NCI-H187 treated with DMSO at 0.1 percent for 48 hours (cell line): ENCODE measurements around the gene MTUS2.

Experiments
- DNase-seq: peaks from one replicate; lab custom pipeline; 2025; lab: John Stamatoyannopoulos, UW

Gene MTUS2

DNA sequence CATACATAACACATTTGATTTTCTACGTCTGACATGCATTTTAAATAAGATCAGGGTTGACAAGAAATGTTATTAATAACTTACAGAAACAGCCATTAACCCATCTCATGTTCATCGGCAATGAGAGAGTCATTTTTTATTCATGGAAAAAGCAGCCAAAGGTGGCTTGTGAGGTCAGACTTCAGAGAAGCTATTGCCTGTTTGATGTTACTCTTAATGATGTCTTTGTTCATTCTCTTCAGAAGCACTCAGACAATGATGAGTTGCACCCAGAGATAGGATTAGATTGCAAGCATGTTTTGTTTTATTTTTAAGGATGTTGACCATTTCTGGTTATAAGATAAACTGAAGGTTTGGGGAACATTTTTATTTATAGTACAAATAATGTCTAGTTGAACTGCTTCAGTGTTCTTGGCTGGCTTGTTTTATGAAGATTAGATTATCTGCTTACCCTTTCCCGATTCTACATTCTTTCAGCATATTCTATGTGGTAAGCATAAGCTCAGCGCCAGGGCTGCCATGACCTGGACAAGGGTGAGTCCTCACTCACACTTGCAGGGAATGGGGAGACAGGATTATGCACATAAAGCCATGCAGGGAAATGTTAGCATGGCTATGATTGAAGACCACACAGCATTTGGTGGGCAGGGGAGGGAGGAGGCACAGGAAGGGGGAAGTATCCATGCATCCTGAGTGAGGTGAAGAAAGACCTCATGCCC is 288.1 kb downstream of the MTUS2 start:
- no peak for DNase-seq

DNA sequence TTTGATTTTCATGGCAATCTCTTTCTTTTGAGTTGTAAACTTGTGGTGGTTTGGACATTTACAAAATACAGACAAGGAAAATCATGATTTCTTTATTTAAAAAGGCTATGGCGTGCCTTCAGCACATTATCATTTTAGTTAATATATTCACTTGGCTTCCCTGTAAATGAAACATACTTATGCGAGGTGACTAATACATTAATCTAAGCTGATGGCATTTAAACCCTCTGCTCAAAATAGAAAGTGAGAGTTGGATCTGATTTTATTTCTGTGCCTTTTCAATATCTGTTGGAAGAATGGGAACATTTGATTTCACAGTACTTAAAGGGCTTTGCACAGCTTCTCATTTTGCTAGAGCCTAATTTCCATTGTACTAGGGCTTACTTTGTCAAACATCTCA is 289.8 kb downstream of the MTUS2 start:
- no peak for DNase-seq

DNA sequence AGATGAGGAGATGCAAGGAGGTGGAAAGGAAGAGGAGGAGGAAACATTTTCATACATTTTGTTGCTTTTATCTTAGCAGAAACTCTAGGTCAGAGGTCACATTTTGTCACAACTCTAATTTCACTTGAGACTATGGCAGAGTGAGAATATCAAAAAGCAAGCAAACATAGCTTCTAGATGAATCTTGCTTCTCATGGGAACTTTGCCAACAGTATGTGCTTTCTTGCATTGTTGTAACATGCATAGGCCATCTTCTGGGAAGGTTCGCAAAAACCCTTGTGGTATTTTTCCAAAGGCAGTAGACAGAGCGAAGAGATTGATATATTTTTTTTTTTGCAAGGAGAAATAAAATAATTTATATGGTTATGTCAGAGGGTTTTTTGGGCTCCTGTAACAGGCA is 291.3 kb downstream of the MTUS2 start:
- no peak for DNase-seq

DNA sequence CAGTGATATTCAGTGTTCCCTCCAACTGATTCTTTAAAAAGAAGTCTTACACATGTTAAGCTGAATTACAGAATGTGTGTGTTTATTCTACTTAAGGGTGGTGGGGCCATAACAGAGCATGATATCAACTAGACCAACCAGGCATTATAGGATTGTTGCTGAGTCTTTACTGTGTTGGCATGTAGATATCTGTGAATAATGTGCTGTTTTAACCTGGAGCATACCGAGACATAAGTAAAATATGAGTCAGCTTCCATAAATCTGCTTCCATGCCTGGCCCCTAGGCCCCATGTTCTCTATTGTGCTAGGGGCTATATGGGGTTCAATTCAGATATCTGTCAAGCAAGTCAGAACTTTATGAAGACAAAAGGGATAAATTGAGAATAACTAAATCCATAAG is 295.7 kb downstream of the MTUS2 start:
- no peak for DNase-seq

DNA sequence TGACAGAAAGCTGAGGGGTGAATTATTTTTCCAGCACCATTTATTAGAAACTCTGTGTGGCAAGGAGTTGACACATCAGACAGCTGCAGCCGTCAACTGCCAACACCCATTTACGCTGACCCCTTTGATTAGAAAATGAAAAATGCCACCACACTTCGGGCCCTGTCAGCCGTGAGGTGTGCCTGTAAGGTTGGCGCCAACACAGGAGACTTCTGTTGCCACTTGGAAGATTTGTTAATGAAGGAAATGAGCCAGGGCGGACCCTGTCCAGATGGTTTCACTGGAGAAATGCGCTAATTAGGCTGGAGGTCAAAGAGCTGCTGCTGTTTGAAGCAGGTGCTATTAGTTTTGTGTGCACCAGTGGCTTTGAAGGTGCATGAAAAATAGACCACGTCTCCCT is 297.5 kb downstream of the MTUS2 start:
- no peak for DNase-seq

DNA sequence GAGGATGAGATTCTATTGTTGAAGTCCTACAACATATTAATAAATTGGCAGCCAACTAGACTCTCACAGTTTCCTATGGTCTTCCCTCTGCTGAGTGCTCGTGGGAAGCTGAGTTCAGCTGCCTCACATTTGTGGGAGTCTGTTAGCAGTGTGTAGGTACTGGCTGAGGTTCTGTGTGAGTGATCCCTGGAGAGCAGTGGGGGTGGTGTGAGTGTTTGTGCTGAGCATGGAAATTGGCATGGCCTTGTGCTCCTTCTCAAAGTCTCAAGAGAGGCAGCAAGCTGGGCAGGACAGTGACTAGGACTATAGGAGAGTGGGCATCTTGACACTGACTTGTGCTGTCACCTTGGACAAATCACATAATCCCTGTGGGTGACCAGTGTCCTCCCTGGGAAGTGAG is 298.3 kb downstream of the MTUS2 start:
- DNase-seq: no peak

DNA sequence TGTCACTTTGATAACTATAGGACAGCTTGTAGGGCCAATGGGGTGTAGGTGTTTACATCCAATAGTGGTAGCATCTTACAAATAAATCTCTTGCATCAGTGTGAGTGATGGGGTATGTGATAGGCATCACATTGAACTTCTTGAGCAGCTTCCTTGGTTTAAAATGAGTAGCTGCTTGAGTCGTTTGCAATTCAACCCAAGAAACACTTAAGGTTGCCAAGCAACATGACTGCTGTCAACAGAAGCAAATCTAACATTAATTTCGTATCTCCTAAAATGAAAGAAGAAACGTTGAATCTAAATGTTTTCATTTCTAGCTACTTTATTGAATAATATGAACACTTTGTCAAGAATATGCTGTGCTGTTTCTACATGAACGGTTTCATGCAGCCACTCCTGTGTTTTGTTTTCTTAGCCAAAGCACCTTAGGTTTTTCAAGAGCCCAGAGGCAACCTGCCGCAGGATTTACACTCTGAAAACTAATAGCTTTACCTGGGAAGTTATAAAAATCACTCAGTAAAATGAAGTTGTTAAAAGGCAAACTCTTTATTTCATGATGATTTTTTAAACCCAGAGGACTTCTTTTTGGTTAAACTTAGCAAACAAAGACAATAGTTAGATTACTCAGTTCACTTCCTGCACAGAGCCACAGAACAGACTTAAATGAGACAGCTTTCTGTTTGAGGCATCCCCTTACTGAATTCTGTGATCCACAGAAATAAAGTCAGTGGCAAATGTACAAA is 305.2 kb downstream of the MTUS2 start:
- no peak for DNase-seq

DNA sequence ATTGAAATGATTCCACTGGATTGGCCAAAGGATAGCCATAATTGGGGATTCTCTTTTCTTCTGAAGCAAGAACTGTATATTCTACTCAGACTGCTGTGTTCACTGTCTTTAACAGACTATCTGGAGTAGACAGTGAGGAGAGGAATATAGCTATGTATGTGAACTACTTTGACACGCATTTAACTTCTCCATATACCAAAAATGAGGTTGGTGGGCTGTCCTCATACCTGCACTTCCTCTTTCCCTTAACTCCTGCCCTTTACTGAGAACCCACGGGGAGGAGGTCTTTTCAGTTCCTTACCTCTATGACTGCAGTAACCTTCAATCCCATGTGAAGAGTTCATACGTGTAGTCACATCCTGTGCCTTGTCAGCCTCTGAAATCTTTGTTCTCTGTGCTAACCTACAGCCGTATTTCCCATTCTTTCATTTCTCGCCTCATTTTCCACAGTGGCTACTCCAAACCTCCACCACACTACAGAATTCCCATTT is 305.8 kb downstream of the MTUS2 start:
- DNase-seq: no peak

DNA sequence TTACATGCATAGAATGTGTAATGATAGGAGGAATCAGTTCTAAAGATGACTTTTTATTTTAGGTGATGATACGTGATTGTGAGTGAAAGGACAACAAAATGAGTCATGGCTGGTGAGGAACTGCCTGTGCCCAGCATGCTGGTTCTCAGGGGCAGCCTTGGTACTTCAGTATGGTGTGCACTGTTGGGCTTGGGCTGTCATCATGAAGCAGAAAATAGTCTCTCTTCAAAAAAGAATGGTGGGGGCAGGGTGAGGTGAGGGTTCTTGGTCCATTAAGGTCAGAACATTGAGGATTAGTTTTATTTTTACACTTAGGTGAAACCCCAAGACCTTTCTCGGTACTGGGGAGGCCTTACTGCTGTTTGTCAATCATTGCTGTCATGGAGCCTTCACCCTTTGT is 309.5 kb downstream of the MTUS2 start:
- DNase-seq: no peak

DNA sequence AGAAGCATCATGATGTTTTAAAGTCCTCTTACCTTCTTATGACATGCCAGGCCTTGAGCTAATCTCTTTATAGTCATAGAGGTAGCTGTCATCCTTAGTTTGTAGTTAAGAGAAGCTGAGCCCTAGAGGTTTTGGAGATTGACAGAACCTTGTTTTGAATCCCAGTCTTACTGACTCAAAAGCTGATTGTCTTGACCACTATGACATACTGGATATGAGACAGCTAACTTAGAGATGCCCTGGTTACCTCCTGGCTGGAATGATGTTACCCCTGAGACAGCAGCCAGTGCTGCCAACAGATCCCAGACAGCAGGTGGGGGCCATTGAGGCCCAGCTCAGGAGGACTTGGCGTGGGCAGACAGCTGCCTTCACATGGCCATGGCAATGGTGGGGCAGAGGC is 311.0 kb downstream of the MTUS2 start:
- DNase-seq: no peak

DNA sequence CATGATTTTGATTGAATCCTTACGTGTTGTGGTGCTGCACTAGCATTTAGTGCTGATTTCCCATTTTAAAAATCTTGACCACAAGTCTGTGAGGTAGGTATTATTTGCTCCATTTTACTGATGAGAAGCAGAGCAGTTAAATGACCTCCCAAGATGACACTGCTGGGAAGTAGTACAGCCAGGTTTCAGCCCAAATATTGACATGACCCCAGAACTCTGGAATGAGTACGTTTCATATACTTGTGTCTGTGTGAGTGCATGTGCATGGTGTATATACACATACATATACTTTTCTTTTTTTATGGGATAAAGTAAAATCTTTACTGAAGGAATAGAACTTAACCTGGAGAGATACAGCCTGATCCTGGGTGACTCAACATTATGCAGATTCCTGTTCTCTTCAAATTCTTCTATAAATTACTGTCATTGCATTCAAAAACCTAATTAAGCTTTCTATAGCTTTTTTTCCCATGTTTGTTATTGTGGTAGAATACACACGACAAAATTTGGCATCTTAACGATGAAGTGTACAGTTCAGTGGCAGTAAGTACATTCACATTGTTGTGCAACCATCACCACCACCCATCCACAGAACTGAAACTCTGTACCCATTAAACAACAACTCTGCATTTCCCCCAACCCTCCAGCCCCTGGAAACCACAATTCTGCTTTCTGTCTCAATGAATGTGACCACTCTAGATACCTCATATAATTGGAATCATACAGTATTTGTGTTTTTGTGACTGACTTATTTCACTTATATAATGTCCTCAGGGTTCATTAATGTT is 311.9 kb downstream of the MTUS2 start:
- no peak for DNase-seq

DNA sequence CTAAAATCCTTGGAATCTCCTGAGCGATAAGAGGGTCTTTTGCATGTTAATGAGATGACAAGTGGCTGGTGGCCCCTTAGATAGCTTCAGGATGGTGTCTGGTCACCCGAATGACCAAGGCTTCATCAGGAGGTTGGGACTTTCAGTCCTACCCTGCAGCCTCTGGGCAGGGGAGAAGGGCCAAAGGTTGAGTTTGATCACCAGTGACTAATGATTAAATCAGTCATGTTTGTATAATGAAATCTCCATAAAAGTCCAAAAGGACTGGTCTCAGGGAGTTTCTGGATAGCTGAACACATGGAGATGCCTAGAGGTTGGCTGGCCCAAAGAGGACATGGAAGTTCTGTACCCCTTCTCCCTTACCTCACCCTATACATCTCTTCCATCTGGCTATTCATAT is 316.2 kb downstream of the MTUS2 start:
- DNase-seq: no peak

DNA sequence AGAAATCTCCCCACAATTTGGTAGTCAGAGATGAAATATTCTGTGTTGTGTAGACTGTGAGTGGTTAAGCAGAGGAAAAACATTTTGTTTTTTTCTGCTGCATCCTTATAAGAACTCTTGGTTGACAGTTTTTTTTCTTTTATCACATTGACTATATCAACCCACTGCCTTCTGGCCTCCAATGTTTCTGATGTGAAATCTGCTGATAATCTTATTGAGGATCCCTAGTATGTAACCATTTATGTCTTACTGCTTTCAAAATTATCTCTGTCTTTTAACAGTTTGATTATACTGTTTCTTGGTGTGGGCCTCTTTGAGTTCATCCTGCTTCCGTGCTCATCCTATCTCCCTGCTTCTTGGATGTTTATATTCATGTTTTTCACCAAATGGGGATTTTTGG is 316.9 kb downstream of the MTUS2 start:
- DNase-seq: no peak

DNA sequence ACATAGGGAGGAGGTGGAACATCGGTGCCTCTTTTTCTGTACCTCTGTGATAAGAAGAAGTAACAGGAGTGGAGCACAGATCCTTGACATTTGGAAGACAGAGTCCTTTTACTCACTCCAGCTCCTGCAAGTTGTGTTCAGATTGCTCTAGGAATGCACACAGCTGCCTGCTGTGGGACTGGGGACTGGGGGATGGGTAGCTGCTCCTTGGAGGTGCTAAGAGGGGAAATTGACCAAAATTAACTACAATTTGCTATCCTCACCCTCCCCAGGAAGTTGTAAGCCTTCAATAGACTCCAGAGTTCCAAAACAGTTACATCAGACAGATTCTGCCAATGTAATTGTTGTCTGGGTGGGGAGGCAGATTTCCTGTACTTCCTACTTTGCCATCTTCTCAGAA is 317.9 kb downstream of the MTUS2 start:
- DNase-seq: no peak

DNA sequence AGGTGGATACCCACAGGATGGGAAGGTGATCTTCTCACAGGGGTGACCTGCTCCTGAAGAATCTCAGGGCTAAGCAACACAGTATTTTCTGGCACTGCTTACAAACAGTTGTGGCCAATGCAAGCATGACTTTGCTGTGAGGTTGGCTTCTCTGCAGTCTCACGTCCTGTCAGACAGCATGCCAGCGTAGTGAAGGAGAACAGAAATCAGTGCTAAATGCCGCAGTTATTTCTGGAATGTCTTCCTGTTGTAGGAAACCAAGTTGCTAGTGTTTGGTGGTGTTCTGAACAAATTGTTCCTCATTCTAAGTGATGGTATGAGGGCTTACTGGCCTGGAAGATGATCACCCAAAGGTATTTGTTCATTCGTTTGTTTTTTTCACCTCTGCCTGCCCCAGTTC is 320.1 kb downstream of the MTUS2 start:
- DNase-seq: no peak

DNA sequence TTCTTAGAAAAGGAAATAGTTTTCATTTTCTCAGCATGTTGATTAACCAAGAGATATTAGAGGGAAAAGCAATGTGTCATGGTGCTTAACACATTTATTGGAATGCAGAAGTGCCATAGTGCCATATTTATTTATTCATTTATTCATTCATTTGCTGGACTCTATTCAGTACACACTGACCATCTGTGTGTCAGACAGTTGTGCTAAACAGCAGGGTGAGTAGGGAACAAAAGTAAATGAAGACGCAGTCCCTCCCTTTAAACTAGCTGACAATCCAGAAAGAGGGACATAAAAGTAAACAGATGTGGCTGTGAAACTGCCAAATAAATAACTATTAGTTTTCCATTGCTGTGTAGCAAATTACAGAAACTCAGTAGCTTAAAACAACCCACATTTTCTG is 323.7 kb downstream of the MTUS2 start:
- no peak for DNase-seq

DNA sequence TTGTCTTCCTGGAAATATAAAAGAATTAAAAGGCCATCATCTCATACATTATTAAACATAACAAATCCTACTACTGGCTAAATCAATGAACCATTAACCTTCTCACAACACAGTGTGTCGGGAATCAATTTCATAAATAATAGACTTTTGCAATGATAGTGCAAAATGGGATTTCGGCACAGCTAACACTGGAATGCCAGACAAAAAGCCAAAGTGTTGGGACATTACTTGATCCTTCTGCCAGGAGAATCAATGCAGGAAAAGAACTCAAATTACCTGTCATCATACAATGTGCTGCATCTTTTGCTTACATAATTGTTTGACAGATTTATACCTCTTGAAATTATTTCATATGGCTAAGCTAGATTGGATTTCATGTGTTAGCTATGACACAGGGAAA is 334.3 kb downstream of the MTUS2 start:
- no peak for DNase-seq

DNA sequence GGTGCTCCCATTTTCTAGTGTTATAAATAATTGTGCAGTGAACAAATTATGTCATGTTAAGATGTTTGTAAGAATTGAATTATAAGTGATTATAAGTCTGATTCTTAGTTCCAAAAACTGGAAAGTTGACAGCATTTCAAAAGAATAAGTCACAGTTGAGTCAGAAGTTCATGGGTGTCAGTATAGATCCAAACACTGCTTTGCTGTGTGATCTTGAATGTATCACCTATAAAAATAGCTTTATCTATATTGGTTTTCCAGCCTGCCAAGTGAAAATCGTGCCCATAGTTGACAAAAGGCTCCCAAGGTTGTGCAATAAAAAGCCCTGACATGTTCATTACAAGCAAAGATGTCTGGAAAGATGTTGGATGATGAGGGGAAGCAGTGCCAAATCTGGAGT is 336.0 kb downstream of the MTUS2 start:
- no peak for DNase-seq

DNA sequence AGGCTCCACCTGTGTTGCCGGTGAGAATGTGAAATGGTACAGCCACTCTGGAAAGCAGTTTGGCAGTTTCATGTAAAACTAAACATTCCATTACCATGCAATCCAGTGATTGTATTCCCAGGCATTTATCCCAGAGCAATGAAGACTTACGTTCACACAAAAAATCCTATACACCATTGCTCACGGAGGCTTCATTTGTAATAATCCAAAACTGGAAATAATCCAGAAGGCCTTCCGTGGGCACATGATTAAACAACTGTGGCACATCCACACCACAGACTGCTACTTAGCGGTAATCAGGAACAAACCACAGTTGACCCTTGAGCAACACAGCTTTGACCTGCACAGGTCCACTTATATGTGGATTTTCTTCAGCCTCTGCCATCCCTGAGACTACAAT is 339.7 kb downstream of the MTUS2 start:
- no peak for DNase-seq

DNA sequence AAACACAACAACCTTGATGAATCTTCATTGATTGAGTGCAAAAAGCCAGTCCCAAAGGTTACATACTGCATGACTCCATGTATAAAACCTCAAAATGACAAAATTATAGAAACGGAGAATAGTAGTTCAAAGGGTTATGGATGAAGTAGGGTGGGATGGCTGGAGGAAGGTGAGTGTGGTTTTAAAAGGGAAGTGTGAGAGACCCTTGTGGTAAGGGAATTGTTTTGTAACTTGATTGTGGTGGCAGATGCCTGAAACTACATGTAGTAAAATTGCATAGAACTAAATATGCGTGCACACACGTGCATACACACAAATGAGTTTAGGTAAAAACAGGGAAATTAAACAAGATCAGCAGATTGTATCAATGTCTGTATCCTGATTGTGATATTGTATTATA is 340.7 kb downstream of the MTUS2 start:
- DNase-seq: no peak

DNA sequence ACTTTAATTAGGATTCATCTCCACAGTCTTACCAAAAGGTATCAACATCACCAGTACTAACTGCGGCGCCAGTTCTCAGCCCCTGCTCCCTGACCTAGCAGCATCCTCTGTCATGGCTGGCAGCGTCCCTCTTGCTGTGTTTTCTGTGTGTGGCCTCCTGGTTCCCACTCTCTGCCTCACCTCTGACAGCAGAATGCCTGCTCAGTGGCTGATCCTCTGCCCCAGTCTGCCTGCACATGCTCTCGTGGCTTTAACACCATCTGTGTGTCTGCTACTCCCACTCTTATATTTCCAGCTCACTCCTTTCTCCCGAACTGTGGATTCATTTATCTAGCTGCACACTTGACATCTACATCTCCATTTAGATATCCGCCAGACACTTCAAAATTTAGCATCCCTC is 341.5 kb downstream of the MTUS2 start:
- DNase-seq: no peak

DNA sequence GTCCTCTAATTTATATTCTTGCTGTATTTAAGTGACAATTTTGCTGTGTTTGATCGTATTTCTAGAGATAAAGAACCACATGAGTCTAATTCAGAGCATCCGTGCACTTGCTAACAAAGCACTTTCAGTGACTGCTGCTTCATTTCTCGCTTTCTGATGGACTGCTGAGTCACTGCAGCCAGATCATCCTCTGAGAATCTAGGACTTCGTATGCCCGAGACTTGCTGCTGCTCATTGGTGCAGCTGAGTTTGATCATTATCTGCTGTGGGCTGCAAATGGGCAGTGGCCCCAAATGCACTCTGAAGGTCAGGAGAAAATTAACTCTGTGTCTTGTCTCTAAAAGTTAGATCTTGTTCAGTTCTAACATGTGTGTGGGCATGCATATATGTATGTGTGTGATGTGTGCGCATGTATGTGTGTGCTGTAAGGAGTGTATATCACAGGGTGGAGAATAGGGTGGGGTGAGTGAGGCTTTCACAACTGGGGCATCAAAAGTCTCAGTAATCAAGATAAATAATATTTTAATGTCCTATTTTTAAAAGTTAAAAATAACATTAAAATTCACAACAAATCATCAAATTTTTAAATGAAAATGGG is 342.6 kb downstream of the MTUS2 start:
- DNase-seq: no peak

DNA sequence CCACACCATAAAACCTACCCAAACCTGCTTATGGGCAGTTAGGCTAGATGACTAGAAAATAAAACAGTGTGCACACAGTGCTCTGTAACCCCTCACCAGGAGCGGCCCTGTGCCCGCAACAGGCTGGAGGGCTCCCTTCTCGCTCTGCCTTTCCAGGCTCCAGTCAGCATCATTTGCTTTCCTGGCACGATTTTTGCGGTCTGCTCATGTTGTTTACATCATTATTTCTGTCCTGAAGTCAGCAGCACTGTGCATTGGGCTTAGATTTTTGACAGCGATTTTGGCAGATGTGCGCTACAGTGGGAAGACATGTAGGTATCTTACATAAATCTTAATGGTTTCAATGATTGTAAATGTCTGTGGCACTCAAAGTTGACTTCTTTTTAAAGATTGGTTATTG is 344.0 kb downstream of the MTUS2 start:
- DNase-seq: no peak
